HG03139 (cell line): Measurements from ENCODE around the gene CATSPERB.
"Not testable (repeated sequence)": the region's sequence is repeated elsewhere in the genome, so short reads cannot be mapped to it uniquely, and the experiment has no call there.

Source experiments
- ATAC-seq: cut with Tn5 transposase; IDR thresholded peaks from one replicate; pipeline ENCODE4 v1.9.1; 2021; ENCODE audit not compliant: unreplicated experiment

CATSPERB gene

GRCh38 chr14:91732859-91733477 is 1.1 kb upstream of the CATSPERB start:
- no peak for ATAC-seq

- no peak for ATAC-seq
Observed at GRCh38 chr14:91732439-91732838, 553 bp upstream of the CATSPERB start.

GRCh38 chr14:91731018-91731417 is 868 bp downstream of the CATSPERB start:
- ATAC-seq, result no peak

GRCh38 chr14:91729756-91730155 is 2.1 kb downstream of the CATSPERB start:
- ATAC-seq, result no peak

GRCh38 chr14:91728616-91729183 is 3.2 kb downstream of the CATSPERB start:
- no peak for ATAC-seq

GRCh38 chr14:91727121-91727520 is 4.8 kb downstream of the CATSPERB start:
- no peak for ATAC-seq

- no peak for ATAC-seq
Observed at GRCh38 chr14:91723501-91723900, 8.4 kb downstream of the CATSPERB start.

- no peak for ATAC-seq
Observed at GRCh38 chr14:91722386-91722785, 9.5 kb downstream of the CATSPERB start.

GRCh38 chr14:91719839-91720238 is 12.0 kb downstream of the CATSPERB start:
- ATAC-seq, result no peak

- ATAC-seq, result no peak
Observed at GRCh38 chr14:91716999-91717398, 14.9 kb downstream of the CATSPERB start.

- ATAC-seq, result no peak
Observed at GRCh38 chr14:91714805-91715204, 17.1 kb downstream of the CATSPERB start.

GRCh38 chr14:91708795-91709194 is 23.1 kb downstream of the CATSPERB start:
- no peak for ATAC-seq

GRCh38 chr14:91706996-91707395 is 24.9 kb downstream of the CATSPERB start:
- no peak for ATAC-seq

GRCh38 chr14:91694643-91695042 is 37.2 kb downstream of the CATSPERB start:
- no peak for ATAC-seq

- ATAC-seq, result no peak
Observed at GRCh38 chr14:91693346-91693745, 38.5 kb downstream of the CATSPERB start.

GRCh38 chr14:91692075-91692474 is 39.8 kb downstream of the CATSPERB start:
- ATAC-seq, result no peak

GRCh38 chr14:91689608-91690007 is 42.3 kb downstream of the CATSPERB start:
- ATAC-seq, result no peak

- ATAC-seq, result not testable (repeated sequence)
Observed at GRCh38 chr14:91687436-91687835, 44.5 kb downstream of the CATSPERB start.

GRCh38 chr14:91685600-91685999 is 46.3 kb downstream of the CATSPERB start:
- no peak for ATAC-seq

- ATAC-seq, result no peak
Observed at GRCh38 chr14:91681893-91682563, 49.9 kb downstream of the CATSPERB start.

- ATAC-seq, result no peak
Observed at GRCh38 chr14:91681118-91681517, 50.8 kb downstream of the CATSPERB start.

- no peak for ATAC-seq
Observed at GRCh38 chr14:91679273-91679672, 52.6 kb downstream of the CATSPERB start.
